Keratinocyte (primary cell): ENCODE measurements around the gene PSMB7. TPM values are rescaled to one million over a fixed set of nuclear protein-coding genes. Genes with fewer than 3 reads are reported as not detected.

Source experiments
- DNase-seq: peaks from one replicate; pipeline ENCODE4 v3.0.0-alpha.2; 2011; ENCODE audit warnings: low read depth, missing footprints, low spot score
- FAIRE-seq: peaks from 2 replicates; lab custom pipeline; 2011; peaks lifted over from hg19 to GRCh38; lab: Jason Lieb, UNC
- H2AFZ ChIP-seq: 2 replicates; pipeline ENCODE4 v1.6.0; 2012; ENCODE audit warnings: low read length, control low read depth, inconsistent platforms; ENCODE audit not compliant: control insufficient read depth
- H3K27ac ChIP-seq: 2 replicates; pipeline ENCODE4 v1.5.1; 2011; ENCODE audit warnings: low read length; ENCODE audit not compliant: control insufficient read depth, insufficient read depth
- H3K27me3 ChIP-seq: 3 replicates; pipeline ENCODE4 v1.6.0; 2011; ENCODE audit warnings: low read length; ENCODE audit not compliant: control insufficient read depth, insufficient read depth; ENCODE audit errors: extremely low read depth
- H3K36me3 ChIP-seq, 2 experiments: 2 replicates in 1 of 2; 3 replicates in 1 of 2; pipeline ENCODE4 v1.5.1; 2011; ENCODE audit warnings: low read length in 2 of 2, mild to moderate bottlenecking in 1 of 2; ENCODE audit not compliant: control insufficient read depth in 2 of 2, insufficient read depth in 2 of 2; ENCODE audit errors: extremely low read depth in 1 of 2
- H3K4me1 ChIP-seq: 3 replicates; pipeline ENCODE4 v1.5.1; 2011; ENCODE audit warnings: low read length; ENCODE audit not compliant: control insufficient read depth, insufficient read depth; ENCODE audit errors: extremely low read depth
- H3K4me2 ChIP-seq: 3 replicates; pipeline ENCODE4 v1.6.0; 2011; ENCODE audit warnings: low read depth, low read length; ENCODE audit not compliant: control insufficient read depth, insufficient read depth; ENCODE audit errors: extremely low read depth
- H3K4me3 ChIP-seq, 3 experiments: fragments of 200-600 bp in 1 of 3; sonication (generic) in 1 of 3; 2 replicates in 2 of 3; 3 replicates in 1 of 3; pipeline ENCODE4 v1.5.1; 2011 to 2016; ENCODE audit warnings: low read length in 3 of 3, mild to moderate bottlenecking in 3 of 3, control low read depth in 2 of 3, inconsistent platforms in 1 of 3, low read depth in 1 of 3, mixed read lengths in 1 of 3, mixed run types in 1 of 3, moderate library complexity in 1 of 3; ENCODE audit not compliant: control insufficient read depth in 2 of 3, insufficient read depth in 2 of 3; ENCODE audit errors: extremely low read depth in 1 of 3
- H3K79me2 ChIP-seq: 2 replicates; pipeline ENCODE4 v1.6.0; 2012; ENCODE audit warnings: low read length; ENCODE audit not compliant: control insufficient read depth, insufficient read depth
- H3K9ac ChIP-seq: 3 replicates; pipeline ENCODE4 v1.6.0; 2011; ENCODE audit warnings: low read length; ENCODE audit not compliant: control insufficient read depth, insufficient read depth; ENCODE audit errors: extremely low read depth
- H3K9me1 ChIP-seq: 3 replicates; pipeline ENCODE4 v1.6.0; 2011; ENCODE audit warnings: low read length; ENCODE audit not compliant: control insufficient read depth, insufficient read depth; ENCODE audit errors: extremely low read depth
- H3K9me3 ChIP-seq: 2 replicates; pipeline ENCODE4 v1.5.1; 2012; ENCODE audit warnings: low read depth, low read length; ENCODE audit not compliant: control insufficient read depth
- H4K20me1 ChIP-seq: 3 replicates; pipeline ENCODE4 v1.6.0; 2011; ENCODE audit warnings: low read length; ENCODE audit not compliant: control insufficient read depth, insufficient read depth; ENCODE audit errors: extremely low read depth
- EZH2 ChIP-seq: IDR thresholded peaks from one replicate; pipeline ENCODE4 v1.6.1; 2012; ENCODE audit warnings: inconsistent platforms, mild to moderate bottlenecking, low read length, moderate library complexity
- dilution Hi-C: fragments of 300-500 bp; cut with MboI; formaldehyde crosslinking; loops from one replicate; pipeline ENCODE4 v1.7.0; 2020; ENCODE audit warnings: low sequenced_read_pairs; ENCODE audit not compliant: extremely low pct_ligation_motif_present
- polyA plus RNA-seq, 5 experiments: library from polyadenylated mRNA; depleted of rRNA in 3 of 5; stranded (reverse) in 3 of 5; stranded (forward) in 1 of 5; unstranded in 1 of 5; fragments of >200 nt; gene quantifications; 1 replicate in 1 of 5; 2 replicates in 3 of 5; 3 replicates in 1 of 5; pipeline versions ENCODE4 v1.2.1 to v1.2.3, GENCODE V29; 2011 to 2012; ENCODE audit warnings: missing spikeins in 2 of 5, low read depth in 1 of 5, low replicate concordance in 1 of 5
- TF ChIP-seq, protein P1 (sequence below), 3 experiments: IDR thresholded peaks in 1 of 3; conservative IDR thresholded peaks in 1 of 3; optimal IDR thresholded peaks in 1 of 3; 2 replicates in 2 of 3; 3 replicates in 1 of 3; pipeline versions ENCODE3 to v1.5.1; 2011; ENCODE audit warnings: low read length in 3 of 3, mild to moderate bottlenecking in 3 of 3, moderate library complexity in 2 of 3, control low read depth in 1 of 3, inconsistent platforms in 1 of 3; ENCODE audit not compliant: insufficient read depth in 2 of 3; ENCODE audit errors: extremely low read depth in 1 of 3

The PSMB7 gene
- polyA plus RNA-seq, 1 donor (not counting 4 experiments of a cell fraction or from before 2014, with no cell fraction given) = 388 TPM

- H3K9ac ChIP-seq = no peak overlapping the region
- peaks cover 2 to 15% of the 10 kb centered on the region in 2 experiments for H3K36me3 ChIP-seq
- FAIRE-seq (no peak), DNase-seq (no peak)
- H2AFZ ChIP-seq = no peak overlapping the region
- dilution Hi-C loops = loop anchor here (25.0 kb wide), 1 partner anchor 152 kb away; no protein-coding TSS in a partner anchor
- TF ChIP-seq EZH2 = no peak
- TF ChIP-seq, protein P1, sequence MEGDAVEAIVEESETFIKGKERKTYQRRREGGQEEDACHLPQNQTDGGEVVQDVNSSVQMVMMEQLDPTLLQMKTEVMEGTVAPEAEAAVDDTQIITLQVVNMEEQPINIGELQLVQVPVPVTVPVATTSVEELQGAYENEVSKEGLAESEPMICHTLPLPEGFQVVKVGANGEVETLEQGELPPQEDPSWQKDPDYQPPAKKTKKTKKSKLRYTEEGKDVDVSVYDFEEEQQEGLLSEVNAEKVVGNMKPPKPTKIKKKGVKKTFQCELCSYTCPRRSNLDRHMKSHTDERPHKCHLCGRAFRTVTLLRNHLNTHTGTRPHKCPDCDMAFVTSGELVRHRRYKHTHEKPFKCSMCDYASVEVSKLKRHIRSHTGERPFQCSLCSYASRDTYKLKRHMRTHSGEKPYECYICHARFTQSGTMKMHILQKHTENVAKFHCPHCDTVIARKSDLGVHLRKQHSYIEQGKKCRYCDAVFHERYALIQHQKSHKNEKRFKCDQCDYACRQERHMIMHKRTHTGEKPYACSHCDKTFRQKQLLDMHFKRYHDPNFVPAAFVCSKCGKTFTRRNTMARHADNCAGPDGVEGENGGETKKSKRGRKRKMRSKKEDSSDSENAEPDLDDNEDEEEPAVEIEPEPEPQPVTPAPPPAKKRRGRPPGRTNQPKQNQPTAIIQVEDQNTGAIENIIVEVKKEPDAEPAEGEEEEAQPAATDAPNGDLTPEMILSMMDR (optimal IDR thresholded peaks at IDR 0.05 in 1 of 3, IDR thresholded peaks at IDR 0.05 in 1 of 3, conservative IDR thresholded peaks at IDR 0.05 in 1 of 3; ENCODE audit: extremely low read depth in 1 of 3, insufficient read depth in 2 of 3, low read length in 3 of 3) = no peak
- H3K4me2 ChIP-seq = no peak overlapping the region
- no peaks in the 10 kb centered on the region for H3K9me3 ChIP-seq
- H3K4me1 ChIP-seq = no peaks in the 10 kb centered on the region
- peaks cover 17% of the 10 kb centered on the region for H4K20me1 ChIP-seq
- H3K27me3 ChIP-seq = no peaks in the 10 kb centered on the region
- H3K79me2 ChIP-seq = peaks cover 78% of the 10 kb centered on the region
- H3K4me3 ChIP-seq = no peak overlapping the region
- no peak overlapping the region for H3K27ac ChIP-seq
- H3K9me1 ChIP-seq = peaks cover 7% of the 10 kb centered on the region
Measured at GRCh38 chr9:124384846-124385245, 30.4 kb downstream of the PSMB7 start.

GRCh38 chr9:124384210-124384609 is 31.0 kb downstream of the PSMB7 start:
- Histone ChIP-seq H3K4me2 (no peak overlapping the region), H3K9ac (no peak overlapping the region), H3K27me3 (no peaks in the 10 kb centered on the region), H3K4me1 (no peaks in the 10 kb centered on the region), H3K27ac (no peak overlapping the region), H3K79me2 (peaks cover 78% of the 10 kb centered on the region), H4K20me1 (peaks cover 15% of the 10 kb centered on the region), H3K36me3 (peaks cover 4 to 22% of the 10 kb centered on the region in 2 experiments), H3K9me3 (no peaks in the 10 kb centered on the region), H3K4me3 (no peak overlapping the region), H2AFZ (no peak overlapping the region), H3K9me1 (peaks cover 6% of the 10 kb centered on the region)
- FAIRE-seq (no peak), DNase-seq (no peak)
- TF ChIP-seq, protein P1 (optimal IDR thresholded peaks at IDR 0.05 in 1 of 3, IDR thresholded peaks at IDR 0.05 in 1 of 3, conservative IDR thresholded peaks at IDR 0.05 in 1 of 3; ENCODE audit: extremely low read depth in 1 of 3, insufficient read depth in 2 of 3, low read length in 3 of 3) = no peak
- no peak for TF ChIP-seq EZH2
- dilution Hi-C loops = loop anchor here (25.0 kb wide), 1 partner anchor 153 kb away; no protein-coding TSS in a partner anchor
